HEK293 (cell line): ENCODE measurements around the gene AFF1.

Source experiments
- ZBTB7A ChIP-seq: fragments of 450-650 bp; formaldehyde crosslinking; IDR thresholded peaks from 2 replicates; pipeline ENCODE4 v1.5.1; 2016; ENCODE audit warnings: low read depth, missing biosample characterization, missing genetic modification characterization
- ZIC2 ChIP-seq: fragments of 450-650 bp; formaldehyde crosslinking; IDR thresholded peaks from 2 replicates; pipeline ENCODE4 v1.5.1; 2016; ENCODE audit warnings: missing biosample characterization, missing genetic modification characterization
- ZNF514 ChIP-seq: fragments of 450-650 bp; formaldehyde crosslinking; IDR thresholded peaks from 2 replicates; pipeline ENCODE4 v1.5.1; 2016; ENCODE audit warnings: missing biosample characterization, missing genetic modification characterization
- TF ChIP-seq, protein P1 (sequence below): fragments of 450-650 bp; formaldehyde crosslinking; IDR thresholded peaks from 2 replicates; pipeline ENCODE4 v1.5.1; 2016; ENCODE audit warnings: missing biosample characterization, missing genetic modification characterization
- TF ChIP-seq, protein P2 (sequence below): fragments of 450-650 bp; formaldehyde crosslinking; IDR thresholded peaks from 2 replicates; pipeline ENCODE4 v1.5.1; 2016; ENCODE audit warnings: missing biosample characterization, missing genetic modification characterization

DNA sequence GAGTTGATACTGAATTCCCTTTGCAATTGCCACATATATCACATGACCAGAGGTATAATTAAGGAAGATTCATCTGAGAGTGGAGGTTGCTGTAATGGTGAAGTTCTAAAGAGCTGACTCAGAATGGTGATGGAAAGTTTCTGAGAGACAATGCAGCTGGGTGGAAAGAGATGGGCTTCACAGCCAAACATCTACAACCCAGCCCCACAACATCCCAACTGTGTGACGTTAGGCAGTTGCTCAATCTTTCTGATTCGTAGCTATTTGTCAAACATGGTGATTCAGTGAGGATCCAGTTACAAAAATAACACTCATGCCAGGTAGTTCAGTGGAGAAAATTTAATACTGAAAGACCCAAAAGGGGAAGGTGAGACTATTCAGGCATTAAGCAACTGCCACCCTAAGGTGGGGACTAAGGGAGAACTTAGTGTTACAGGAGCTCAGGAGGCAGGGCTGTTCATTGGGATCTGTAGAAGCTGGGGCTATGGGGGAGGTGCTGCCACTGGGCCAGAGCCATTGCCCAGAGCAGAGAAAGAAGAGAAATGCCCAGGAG, 6.9 kb upstream of the AFF1 start:
- TF ChIP-seq, protein P1, sequence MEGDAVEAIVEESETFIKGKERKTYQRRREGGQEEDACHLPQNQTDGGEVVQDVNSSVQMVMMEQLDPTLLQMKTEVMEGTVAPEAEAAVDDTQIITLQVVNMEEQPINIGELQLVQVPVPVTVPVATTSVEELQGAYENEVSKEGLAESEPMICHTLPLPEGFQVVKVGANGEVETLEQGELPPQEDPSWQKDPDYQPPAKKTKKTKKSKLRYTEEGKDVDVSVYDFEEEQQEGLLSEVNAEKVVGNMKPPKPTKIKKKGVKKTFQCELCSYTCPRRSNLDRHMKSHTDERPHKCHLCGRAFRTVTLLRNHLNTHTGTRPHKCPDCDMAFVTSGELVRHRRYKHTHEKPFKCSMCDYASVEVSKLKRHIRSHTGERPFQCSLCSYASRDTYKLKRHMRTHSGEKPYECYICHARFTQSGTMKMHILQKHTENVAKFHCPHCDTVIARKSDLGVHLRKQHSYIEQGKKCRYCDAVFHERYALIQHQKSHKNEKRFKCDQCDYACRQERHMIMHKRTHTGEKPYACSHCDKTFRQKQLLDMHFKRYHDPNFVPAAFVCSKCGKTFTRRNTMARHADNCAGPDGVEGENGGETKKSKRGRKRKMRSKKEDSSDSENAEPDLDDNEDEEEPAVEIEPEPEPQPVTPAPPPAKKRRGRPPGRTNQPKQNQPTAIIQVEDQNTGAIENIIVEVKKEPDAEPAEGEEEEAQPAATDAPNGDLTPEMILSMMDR (tag by site-specific recombination), result no peak
- TF ChIP-seq, protein P2, sequence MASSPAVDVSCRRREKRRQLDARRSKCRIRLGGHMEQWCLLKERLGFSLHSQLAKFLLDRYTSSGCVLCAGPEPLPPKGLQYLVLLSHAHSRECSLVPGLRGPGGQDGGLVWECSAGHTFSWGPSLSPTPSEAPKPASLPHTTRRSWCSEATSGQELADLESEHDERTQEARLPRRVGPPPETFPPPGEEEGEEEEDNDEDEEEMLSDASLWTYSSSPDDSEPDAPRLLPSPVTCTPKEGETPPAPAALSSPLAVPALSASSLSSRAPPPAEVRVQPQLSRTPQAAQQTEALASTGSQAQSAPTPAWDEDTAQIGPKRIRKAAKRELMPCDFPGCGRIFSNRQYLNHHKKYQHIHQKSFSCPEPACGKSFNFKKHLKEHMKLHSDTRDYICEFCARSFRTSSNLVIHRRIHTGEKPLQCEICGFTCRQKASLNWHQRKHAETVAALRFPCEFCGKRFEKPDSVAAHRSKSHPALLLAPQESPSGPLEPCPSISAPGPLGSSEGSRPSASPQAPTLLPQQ (tag by site-specific recombination), result no peak
- TF ChIP-seq ZBTB7A (tag by site-specific recombination) (no peak), ZIC2 (tag by site-specific recombination) (no peak), ZNF514 (tag by site-specific recombination) (no peak)
